ENCODE results near the gene PRKAR2A. TPM values are rescaled to one million over a fixed set of nuclear protein-coding genes. Genes with fewer than 3 reads are reported as not detected.
"Not testable (repeated sequence)": the region's sequence is repeated elsewhere in the genome, so short reads cannot be mapped to it uniquely, and the experiment has no call there.

PRKAR2A gene
- total RNA-seq, 2 donors from 2014 or later = 14.8 to 32.0 TPM

DNA sequence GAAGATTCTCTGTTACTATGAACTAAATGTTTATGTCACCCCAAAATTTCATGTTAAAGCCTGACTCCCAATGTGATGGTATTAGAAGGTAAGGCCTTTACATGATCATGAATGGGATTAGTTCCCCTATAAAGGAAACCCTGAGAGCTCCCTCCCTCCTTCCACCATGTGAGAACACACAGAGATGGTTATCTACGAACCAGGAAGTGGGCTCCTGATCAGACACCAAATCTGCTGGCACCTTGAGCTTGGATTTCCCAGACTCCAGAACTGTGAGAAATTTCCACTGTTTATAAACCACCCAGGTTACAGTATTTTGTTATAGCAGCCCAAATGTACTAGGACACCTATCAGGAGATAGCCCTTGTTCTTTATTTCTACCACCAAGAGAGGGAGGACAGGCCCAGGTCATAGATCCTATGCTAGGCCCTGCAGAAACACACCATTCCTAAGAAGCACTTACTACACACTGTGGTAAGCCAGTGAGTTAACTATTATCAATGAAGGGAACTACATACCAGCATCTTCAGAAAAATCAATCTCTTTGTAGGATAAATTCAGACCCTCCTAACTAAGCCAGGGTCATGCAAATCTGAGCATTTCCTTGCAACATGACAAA, 59.0 kb downstream of the PRKAR2A start:
- ATAC-seq (no peak), DNase-seq (no peak)
- H3K9me3 ChIP-seq = no peaks in the 10 kb centered on the region
- intact Hi-C loops (cut with DNase I) = no loop called here
- no peaks in the 10 kb centered on the region for H3K4me1 ChIP-seq
- 88 to 92% methylated on average over 1 of the region's 1 CpG for WGBS, 2 donors
- TF ChIP-seq, protein P1, sequence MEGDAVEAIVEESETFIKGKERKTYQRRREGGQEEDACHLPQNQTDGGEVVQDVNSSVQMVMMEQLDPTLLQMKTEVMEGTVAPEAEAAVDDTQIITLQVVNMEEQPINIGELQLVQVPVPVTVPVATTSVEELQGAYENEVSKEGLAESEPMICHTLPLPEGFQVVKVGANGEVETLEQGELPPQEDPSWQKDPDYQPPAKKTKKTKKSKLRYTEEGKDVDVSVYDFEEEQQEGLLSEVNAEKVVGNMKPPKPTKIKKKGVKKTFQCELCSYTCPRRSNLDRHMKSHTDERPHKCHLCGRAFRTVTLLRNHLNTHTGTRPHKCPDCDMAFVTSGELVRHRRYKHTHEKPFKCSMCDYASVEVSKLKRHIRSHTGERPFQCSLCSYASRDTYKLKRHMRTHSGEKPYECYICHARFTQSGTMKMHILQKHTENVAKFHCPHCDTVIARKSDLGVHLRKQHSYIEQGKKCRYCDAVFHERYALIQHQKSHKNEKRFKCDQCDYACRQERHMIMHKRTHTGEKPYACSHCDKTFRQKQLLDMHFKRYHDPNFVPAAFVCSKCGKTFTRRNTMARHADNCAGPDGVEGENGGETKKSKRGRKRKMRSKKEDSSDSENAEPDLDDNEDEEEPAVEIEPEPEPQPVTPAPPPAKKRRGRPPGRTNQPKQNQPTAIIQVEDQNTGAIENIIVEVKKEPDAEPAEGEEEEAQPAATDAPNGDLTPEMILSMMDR (IDR thresholded peaks at IDR 0.05) = no peak
- TF ChIP-seq POLR2A (IDR thresholded peaks at IDR 0.05) = no peak
- no peaks in the 10 kb centered on the region for H3K36me3 ChIP-seq (replicated peaks in 1 of 2; ENCODE audit: insufficient read depth in 1 of 2, low read depth in 2 of 2)
- no peak overlapping the region for H3K27ac ChIP-seq
- no peak overlapping the region for H3K4me3 ChIP-seq
- no peaks in the 10 kb centered on the region for H3K27me3 ChIP-seq

DNA sequence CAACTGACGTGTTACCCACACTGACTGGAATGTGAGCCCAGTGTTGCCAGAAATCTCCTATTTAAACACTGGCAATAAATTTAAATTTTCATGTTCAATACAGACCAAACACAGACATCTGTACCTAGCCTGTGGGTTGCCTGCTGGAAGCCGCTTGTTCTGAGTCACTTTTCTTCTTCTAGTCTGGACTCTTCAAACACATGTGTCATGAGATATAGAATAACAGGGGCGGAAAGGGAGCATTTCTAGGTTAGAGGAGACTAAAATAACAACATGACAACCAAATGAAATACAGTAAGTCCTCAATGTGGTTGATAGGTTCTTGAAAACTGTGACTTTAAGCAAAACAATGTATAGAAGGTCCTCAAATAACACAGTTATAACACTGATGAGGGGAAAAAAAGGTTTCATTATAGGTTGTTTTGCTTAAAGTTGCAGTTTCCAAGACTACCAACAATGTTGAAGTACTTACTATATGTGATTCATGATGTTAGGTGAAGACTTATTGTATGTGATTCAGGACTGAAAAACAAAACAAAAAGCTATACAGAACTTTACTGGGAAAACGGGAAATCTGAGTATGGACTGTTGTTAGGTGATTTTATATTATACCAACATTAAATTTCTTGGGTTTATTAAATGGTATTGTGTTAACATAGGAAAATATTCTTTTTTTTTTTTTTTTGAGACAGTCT, 63.1 kb downstream of the PRKAR2A start:
- no peak for TF ChIP-seq POLR2A (IDR thresholded peaks at IDR 0.05)
- TF ChIP-seq, protein P1 (IDR thresholded peaks at IDR 0.05) = no peak
- ATAC-seq = no peak

DNA sequence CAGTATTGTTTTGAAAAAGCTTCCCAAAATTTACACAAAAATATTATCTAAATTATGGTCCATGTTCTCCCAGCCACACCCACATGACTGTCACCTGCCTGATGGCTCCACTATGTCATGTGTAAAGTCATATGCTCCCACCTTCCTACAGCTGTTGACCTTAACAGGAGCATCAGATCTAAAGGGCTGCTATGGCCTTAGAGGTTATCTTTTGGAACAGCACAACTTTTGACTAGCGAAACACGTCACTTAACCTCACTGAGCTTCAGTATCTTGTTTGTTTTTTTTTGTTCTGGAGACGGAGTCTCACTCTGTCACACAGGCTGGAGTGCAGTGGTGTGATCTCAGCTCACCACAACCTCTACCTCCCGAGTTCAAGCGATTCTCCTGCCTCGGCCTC, 64.4 kb downstream of the PRKAR2A start:
- H3K36me3 ChIP-seq (replicated peaks in 1 of 2; ENCODE audit: insufficient read depth in 1 of 2, low read depth in 2 of 2) = peaks cover 0 to 3% of the 10 kb centered on the region in 2 donors
- intact Hi-C loops (cut with DNase I) = no loop called here
- H3K4me1 ChIP-seq = no peaks in the 10 kb centered on the region
- TF ChIP-seq, protein P1 (IDR thresholded peaks at IDR 0.05) = no peak
- TF ChIP-seq POLR2A (IDR thresholded peaks at IDR 0.05) = no peak
- no peaks in the 10 kb centered on the region for H3K9me3 ChIP-seq
- no peak for DNase-seq
- H3K27ac ChIP-seq = no peak overlapping the region
- WGBS, 2 donors = 85 to 88% methylated on average over 6 of the region's 6 CpGs
- no peak overlapping the region for H3K4me3 ChIP-seq
- no peak for ATAC-seq
- no peaks in the 10 kb centered on the region for H3K27me3 ChIP-seq

More for the DNA sequence above, 63.1 kb downstream of the PRKAR2A start:
- WGBS, 2 donors = 90 to 92% methylated on average over 4 of the region's 4 CpGs
- no peak for DNase-seq
- H3K27ac ChIP-seq = no peak overlapping the region
- intact Hi-C loops (cut with DNase I) = no loop called here
- H3K4me1 ChIP-seq = no peaks in the 10 kb centered on the region
- H3K9me3 ChIP-seq = no peaks in the 10 kb centered on the region
- H3K36me3 ChIP-seq (replicated peaks in 1 of 2; ENCODE audit: insufficient read depth in 1 of 2, low read depth in 2 of 2) = peaks cover 0 to 3% of the 10 kb centered on the region in 2 donors
- no peak overlapping the region for H3K4me3 ChIP-seq
- no peaks in the 10 kb centered on the region for H3K27me3 ChIP-seq

DNA sequence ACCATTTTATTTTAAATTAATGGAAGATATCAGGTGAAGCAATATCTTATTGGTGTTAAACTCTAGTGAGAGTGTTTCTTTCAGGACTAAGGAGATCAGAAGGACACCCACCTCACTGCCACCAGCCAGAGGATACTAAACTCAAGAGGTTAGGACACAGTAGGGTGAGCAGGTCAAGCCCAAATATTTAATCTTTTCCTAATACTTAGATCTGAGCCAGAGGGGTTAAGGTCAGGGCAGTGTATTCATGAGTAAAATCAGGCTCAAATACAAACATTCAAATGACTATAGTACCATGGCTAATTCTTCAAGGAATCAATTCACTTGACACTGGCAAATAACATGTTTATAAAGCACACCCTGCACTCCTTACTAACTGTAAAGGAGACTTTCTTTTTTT, 65.6 kb downstream of the PRKAR2A start:
- Histone ChIP-seq H3K4me3 (no peak overlapping the region), H3K9me3 (no peaks in the 10 kb centered on the region), H3K36me3 (replicated peaks in 1 of 2; ENCODE audit: insufficient read depth in 1 of 2, low read depth in 2 of 2) (peaks cover 0 to 3% of the 10 kb centered on the region in 2 donors), H3K4me1 (no peaks in the 10 kb centered on the region), H3K27me3 (no peaks in the 10 kb centered on the region), H3K27ac (no peak overlapping the region)
- ATAC-seq (no peak), DNase-seq (no peak)
- TF ChIP-seq, protein P1 (IDR thresholded peaks at IDR 0.05) = no peak
- TF ChIP-seq POLR2A (IDR thresholded peaks at IDR 0.05) = no peak
- intact Hi-C loops (cut with DNase I) = no loop called here

DNA sequence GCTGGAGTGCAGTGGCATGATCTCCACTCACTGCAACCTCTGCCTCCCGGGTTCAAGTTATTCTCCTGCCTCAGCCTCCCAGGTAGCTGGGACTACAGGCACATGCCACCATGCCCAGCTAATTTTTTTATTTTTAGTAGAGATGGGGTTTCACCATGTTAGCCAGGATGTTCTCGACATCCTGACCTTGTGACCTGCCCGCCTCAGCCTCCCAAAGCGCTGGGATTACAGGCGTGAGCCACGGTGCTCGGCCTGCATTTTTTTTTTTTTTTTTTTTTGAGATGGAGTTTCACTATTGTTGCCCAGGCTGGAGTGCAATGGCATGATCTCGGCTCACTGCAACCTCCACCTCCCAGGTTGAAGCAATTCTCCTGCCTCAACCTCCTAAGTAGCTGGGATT, 69.1 kb downstream of the PRKAR2A start:
- intact Hi-C loops (cut with DNase I); H3K9me3 ChIP-seq; ATAC-seq; H3K27me3 ChIP-seq; H3K4me3 ChIP-seq; DNase-seq; H3K4me1 ChIP-seq; H3K27ac ChIP-seq; H3K36me3 ChIP-seq (replicated peaks in 1 of 2; ENCODE audit: insufficient read depth in 1 of 2, low read depth in 2 of 2): not testable (repeated sequence)
- WGBS, 2 donors = 92 to 96% methylated on average over 8 of the region's 8 CpGs

All from body of pancreas (tissue), 4 donors.